Ovary (tissue), 9 donors: ENCODE results near the gene SPEF2. TPM values are rescaled to one million over a fixed set of nuclear protein-coding genes. Genes with fewer than 3 reads are reported as not detected.

Experiments
- DNase-seq, 5 donors: peaks; one replicate each; pipeline ENCODE4 v3.0.0-alpha.2; 2019 to 2020
- H3K27ac ChIP-seq, 2 donors: fragments of 200-600 bp; one replicate each; pipeline versions ENCODE4 v1.5.1 to v1.8.0; 2019 to 2022
- H3K27me3 ChIP-seq: fragments of 200-600 bp; one replicate; pipeline ENCODE4 v1.8.0; 2022
- H3K36me3 ChIP-seq: fragments of 200-600 bp; sonication (generic); one replicate; pipeline ENCODE4 v1.5.1; 2019
- H3K4me1 ChIP-seq: one replicate; pipeline ENCODE4 v1.8.1; 2013; ENCODE audit warnings: mild to moderate bottlenecking, moderate library complexity; ENCODE audit not compliant: insufficient read depth
- H3K4me3 ChIP-seq: fragments of 200-600 bp; sonication (generic); one replicate; pipeline ENCODE4 v1.5.1; 2017
- H3K9me3 ChIP-seq, 2 donors: fragments of 200-600 bp in 1 of 2; sonication (generic) in 1 of 2; one replicate each; pipeline versions ENCODE4 v1.5.1 to v1.8.1; 2013 to 2019; ENCODE audit warnings: mild to moderate bottlenecking in 1 of 2, moderate library complexity in 1 of 2
- CTCF ChIP-seq, 3 donors: fragments of 450-650 bp in 2 of 3; fragments of 200-600 bp in 1 of 3; IDR thresholded peaks; one replicate each; pipeline versions ENCODE4 v1.5.1 to v1.8.0; 2016 to 2022; ENCODE audit warnings: antibody characterized with exemption in 3 of 3, mild to moderate bottlenecking in 1 of 3
- EP300 ChIP-seq: sonication (generic); formaldehyde crosslinking; IDR thresholded peaks from one replicate; pipeline ENCODE4 v1.6.1; 2017; ENCODE audit warnings: antibody characterized with exemption
- POLR2A ChIP-seq: fragments of 450-650 bp; IDR thresholded peaks from one replicate; pipeline ENCODE4 v1.6.1; 2017; ENCODE audit warnings: antibody characterized with exemption, mild to moderate bottlenecking, moderate library complexity
- WGBS, 3 donors: extraction: QIAGEN DNeasy Blood & Tissue Kit in 1 of 3; methylation state at CpG; one replicate each; pipeline versions ENCODE4 v1.1.5 to v1.1.7; 2013 to 2017; 5-methylcytosine and 5-hydroxymethylcytosine counted together
- intact Hi-C, 4 donors: fragments of 100-400 bp; cut with DNase I; formaldehyde crosslinking; loops; one replicate each; pipeline versions ENCODE4 v1.11.0 to v1.15.1; 2022 to 2023
- polyA plus RNA-seq, 2 donors: library from polyadenylated mRNA; stranded (reverse); fragments of 200-250 nt in 1 of 2; fragments of 350-450 nt in 1 of 2; fragmentation: Illumina TruSeq in 1 of 2; extraction: RNeasy Lipid Tissue Mini Kit (QIAGEN cat#74804) in 1 of 2; gene quantifications; one replicate each; pipeline ENCODE4 v1.2.3, GENCODE V29; 2013 to 2014
- total RNA-seq, 7 donors: library from RNA; depleted of rRNA in 2 of 7; stranded (reverse); fragments of >200 nt in 2 of 7; fragmentation: NEBNext Ultra II Directional in 3 of 7; extraction: Animal tissue kit (Norgen Biotek cat#: 25700) in 3 of 7; gene quantifications; one replicate each; pipeline versions ENCODE4 v1.1.0 to v1.2.4, GENCODE V29; 2016 to 2023
- donor health status: DM: no; HTN: no; CAD: no; lungs with moderate emphysema.
- donor health status: DM: no; HTN: no; CAD: no.
- donor health status: Bipolar disorder and iron deficiency.
- donor health status: DM: yes; HTN: yes; CAD: no.
- donor health status: DM: no; HTN: no; CAD: no.
- donor health status: DM: yes; HTN: yes; CAD: no.

SPEF2 gene
- total and polyA plus RNA-seq, 9 donors, result 4.2 to 31.8 (median 9.0) TPM

DNA sequence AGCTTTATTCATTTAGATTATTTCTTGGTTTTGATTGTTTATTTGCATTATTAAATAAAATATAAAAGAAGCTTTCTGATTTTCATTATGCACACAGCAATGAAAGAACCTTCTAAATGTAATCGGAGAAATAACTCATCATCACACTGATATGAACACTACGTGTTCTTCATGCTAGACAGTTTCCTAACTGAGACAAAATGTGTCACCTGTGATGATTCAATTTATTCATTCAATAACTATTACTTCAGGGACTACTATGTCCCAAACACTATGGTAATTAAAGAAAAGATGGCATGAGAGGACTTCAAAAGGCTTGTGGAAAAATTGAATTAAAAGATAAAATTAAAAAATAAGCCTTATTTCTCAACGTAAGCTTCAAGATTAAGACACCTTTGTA is 118.1 kb downstream of the SPEF2 start:
- no peak overlapping the region for H3K27ac ChIP-seq
- no peaks in the 10 kb centered on the region for H3K9me3 ChIP-seq
- DNase-seq, result no peak
- no peaks in the 10 kb centered on the region for H3K27me3 ChIP-seq
- H3K4me1 ChIP-seq, result no peaks in the 10 kb centered on the region
- intact Hi-C loops, result no loop called here
- H3K36me3 ChIP-seq, result no peaks in the 10 kb centered on the region
- WGBS, 3 donors, result 88 to 91% (median 88%) methylated on average over 3 of the region's 3 CpGs
- no peak overlapping the region for H3K4me3 ChIP-seq
- TF ChIP-seq POLR2A (no peak), EP300 (no peak), CTCF (IDR thresholded peaks at IDR 0.05) (no peak)

DNA sequence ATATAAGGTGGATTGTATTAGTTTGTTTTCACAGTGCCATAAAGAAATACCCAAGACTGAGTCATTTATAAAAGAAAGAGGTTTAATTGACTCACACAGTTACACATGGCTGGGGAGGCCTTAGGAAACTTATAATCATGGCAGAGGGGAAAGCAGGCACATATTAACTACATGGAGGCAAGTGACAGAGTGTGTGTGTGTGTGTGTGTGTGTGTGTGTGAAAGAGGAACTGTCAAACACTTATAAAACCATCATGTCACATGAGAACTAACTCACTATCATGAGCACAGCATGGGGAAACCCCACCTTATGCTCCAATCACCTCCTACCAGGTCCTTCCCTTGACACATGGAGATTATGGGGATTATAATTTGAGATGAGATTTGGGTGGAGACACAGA is 118.6 kb downstream of the SPEF2 start:
- H3K4me3 ChIP-seq, result no peak overlapping the region
- no peaks in the 10 kb centered on the region for H3K4me1 ChIP-seq
- DNase-seq, result no peak
- intact Hi-C loops, result no loop called here
- H3K27me3 ChIP-seq, result no peaks in the 10 kb centered on the region
- no peak overlapping the region for H3K27ac ChIP-seq
- H3K36me3 ChIP-seq, result no peaks in the 10 kb centered on the region
- H3K9me3 ChIP-seq, result no peaks in the 10 kb centered on the region
- TF ChIP-seq POLR2A (no peak), EP300 (no peak), CTCF (IDR thresholded peaks at IDR 0.05) (no peak)

GRCh38 chr5:35741126-35741716 is 123.6 kb downstream of the SPEF2 start:
- H3K4me3 ChIP-seq, result no peak overlapping the region
- H3K4me1 ChIP-seq, result no peaks in the 10 kb centered on the region
- no peak overlapping the region for H3K27ac ChIP-seq
- no peaks in the 10 kb centered on the region for H3K36me3 ChIP-seq
- H3K27me3 ChIP-seq, result no peaks in the 10 kb centered on the region
- WGBS, 3 donors, result 70 to 84% (median 71%) methylated on average over 5 of the region's 5 CpGs
- no peak for DNase-seq
- intact Hi-C loops, result no loop called here
- H3K9me3 ChIP-seq, result no peaks in the 10 kb centered on the region
- TF ChIP-seq EP300 (no peak), POLR2A (no peak), CTCF (IDR thresholded peaks at IDR 0.05) (no peak)

DNA sequence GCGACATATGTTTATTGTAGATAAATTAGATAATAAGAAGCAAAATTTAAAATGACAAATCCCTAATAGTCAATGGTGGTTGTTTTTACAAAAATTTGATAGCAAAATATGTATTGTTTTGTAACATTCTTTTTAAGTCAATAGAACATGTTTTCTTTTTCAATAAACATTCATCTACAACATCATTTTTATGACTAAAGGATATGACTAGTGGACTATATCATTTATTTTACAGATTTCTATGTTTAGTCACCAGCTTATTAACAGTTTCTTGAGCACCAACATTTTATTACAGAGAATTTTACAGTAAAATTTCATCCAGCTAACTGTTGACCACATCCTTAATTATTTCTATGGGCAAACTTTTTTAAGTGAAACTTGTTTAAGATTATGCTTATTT is 124.3 kb downstream of the SPEF2 start:
- WGBS, 3 donors, result 79 to 92% (median 84%) methylated on average over 1 of the region's 1 CpG
- H3K4me3 ChIP-seq, result no peak overlapping the region

More for the DNA sequence above, 124.3 kb downstream of the SPEF2 start:
- H3K4me1 ChIP-seq, result no peaks in the 10 kb centered on the region
- no peaks in the 10 kb centered on the region for H3K36me3 ChIP-seq
- H3K9me3 ChIP-seq, result no peaks in the 10 kb centered on the region
- intact Hi-C loops, result no loop called here
- H3K27ac ChIP-seq, result no peak overlapping the region
- no peak for TF ChIP-seq CTCF (IDR thresholded peaks at IDR 0.05)
- DNase-seq, result no peak
- no peaks in the 10 kb centered on the region for H3K27me3 ChIP-seq
